CD4-positive, alpha-beta T cell treated with Interleukin-6 at 100 ng/mL for 8 hours (primary cell): ENCODE measurements around the gene TBC1D7.
"Not testable (repeated sequence)": the region's sequence is repeated elsewhere in the genome, so short reads cannot be mapped to it uniquely, and the experiment has no call there.

ENCODE experiments used
- DNase-seq: peaks from one replicate; pipeline ENCODE4 v3.0.0-alpha.2; 2020; ENCODE audit warnings: mixed read lengths, low spot score

Gene TBC1D7

GRCh38 chr6:13355999-13356785 lies 27.9 kb upstream of the TBC1D7 start:
- DNase-seq: peak; percentile 61

GRCh38 chr6:13355043-13355945 lies 27.0 kb upstream of the TBC1D7 start:
- DNase-seq: peak; percentile 24

GRCh38 chr6:13354331-13355042 lies 26.1 kb upstream of the TBC1D7 start:
- no peak for DNase-seq

GRCh38 chr6:13352165-13352564 lies 23.8 kb upstream of the TBC1D7 start:
- DNase-seq: no peak

DNA sequence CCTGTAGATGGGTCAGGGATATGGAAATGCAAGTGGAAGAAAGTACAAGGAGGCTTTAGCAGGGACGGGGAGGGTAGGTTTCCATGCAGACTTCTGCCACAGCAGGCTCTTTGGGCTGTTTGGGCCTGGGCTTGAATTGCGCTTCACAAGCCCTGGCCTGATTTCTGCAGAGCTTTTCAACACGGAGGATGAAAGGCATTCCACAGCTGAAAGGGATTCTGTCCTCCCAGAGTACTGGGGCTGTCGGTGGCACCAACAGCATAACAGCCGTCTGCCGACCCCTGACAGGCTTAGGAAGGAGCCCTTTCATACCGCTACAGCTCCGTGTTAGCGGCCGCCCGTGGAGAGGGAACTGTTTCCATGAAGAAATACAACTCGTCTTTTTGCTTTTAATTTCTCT lies 22.9 kb upstream of the TBC1D7 start:
- no peak for DNase-seq

DNA sequence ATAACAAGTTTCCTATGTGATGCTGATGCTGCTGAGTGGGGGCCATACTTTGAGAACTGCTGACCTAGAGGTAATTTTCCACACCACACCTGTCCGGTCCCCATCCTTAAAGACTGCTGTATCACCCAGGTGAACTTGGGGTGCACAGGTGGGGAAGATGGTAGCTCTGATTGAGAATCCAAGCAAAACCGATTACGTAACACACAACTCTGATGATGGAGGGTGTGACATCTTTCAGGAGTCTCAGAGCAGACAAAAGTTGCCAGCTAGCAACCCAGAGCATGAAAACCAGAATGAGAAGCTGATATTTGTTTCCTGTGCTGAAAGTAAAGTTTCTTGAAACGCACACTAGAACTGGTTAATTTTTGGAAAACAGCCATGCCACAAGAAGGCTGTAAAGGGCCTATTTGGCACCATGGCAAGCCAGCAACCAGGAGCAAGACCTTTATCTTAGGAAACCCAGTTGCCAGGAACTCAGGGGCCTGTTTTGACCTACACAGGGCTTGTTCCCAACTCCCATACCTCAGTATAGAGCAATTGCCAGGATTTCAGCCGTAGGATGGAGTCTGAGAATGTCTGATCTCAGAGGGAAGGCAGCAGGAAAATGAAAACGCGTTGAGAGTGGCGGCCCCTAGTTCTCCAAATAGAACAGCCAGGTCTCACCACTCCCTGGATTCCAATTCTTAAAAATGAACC lies 21.6 kb upstream of the TBC1D7 start:
- DNase-seq: no peak

DNA sequence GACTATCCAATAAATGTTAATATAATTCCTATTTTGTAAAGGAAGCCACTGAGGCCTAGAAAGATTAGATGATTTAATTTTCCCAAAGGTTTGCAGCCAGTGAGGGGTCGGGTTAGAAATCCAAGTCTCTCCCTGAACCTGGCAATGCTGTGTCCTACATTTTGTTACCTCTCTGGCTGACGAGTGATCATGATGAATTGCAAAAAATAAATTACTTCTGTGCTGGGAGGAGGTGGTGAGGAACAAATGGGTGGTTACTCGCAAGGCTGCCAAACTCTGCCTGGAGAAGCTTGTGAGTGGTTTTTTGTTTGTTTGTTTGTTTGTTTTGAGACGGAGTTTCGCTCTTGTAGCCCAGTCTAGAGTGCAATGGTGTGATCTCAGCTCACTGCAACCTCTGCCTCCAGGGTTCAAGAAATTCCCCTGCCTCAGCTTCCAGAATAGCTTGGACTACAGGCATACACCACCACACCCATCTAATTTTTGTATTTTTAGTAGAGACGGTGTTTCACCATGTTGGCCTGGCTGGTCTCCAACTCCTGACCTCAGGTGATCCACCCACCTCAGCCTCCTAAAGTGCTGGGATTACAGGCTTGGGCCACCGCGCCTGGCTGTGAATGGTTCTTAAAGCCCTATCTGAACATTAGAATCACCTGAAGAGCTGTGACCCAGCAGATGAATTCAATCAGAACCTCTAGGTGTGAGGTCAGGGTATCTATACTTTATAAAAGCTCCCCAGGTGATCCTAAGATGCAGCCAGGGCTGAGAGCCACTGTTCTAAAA lies 20.2 kb upstream of the TBC1D7 start:
- no peak for DNase-seq

GRCh38 chr6:13346245-13346644 lies 17.9 kb upstream of the TBC1D7 start:
- no peak for DNase-seq

DNA sequence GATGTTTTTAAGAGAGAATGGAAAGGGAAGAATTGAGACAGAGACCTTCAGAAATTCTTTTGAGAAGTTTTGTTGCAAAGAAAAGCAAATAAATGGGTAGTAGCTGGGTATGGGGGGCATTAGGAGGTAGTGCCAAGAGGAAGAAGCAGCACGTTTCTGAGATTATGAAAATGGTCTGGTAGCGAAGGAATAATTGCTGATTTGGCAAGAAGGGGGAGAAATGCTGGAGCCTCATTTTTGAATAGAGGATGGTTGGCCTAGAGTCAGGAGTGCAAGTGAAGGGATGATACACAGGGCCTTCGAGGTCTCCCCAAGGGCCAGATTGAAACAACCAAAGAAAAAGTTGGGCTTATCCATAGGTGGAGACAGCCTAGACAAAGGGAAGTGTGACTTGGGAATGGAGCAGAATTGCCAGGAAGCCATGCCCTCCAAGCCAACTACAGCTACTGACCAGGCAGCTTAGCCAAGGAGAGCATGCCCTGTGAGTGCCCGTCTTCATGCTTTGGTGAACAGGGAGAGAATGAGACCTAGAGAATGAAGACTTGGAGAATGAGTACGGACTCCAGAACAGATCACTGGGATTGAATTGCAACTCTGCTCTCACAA lies 14.2 kb upstream of the TBC1D7 start:
- no peak for DNase-seq

GRCh38 chr6:13339863-13340630 lies 11.7 kb upstream of the TBC1D7 start:
- no peak for DNase-seq

DNA sequence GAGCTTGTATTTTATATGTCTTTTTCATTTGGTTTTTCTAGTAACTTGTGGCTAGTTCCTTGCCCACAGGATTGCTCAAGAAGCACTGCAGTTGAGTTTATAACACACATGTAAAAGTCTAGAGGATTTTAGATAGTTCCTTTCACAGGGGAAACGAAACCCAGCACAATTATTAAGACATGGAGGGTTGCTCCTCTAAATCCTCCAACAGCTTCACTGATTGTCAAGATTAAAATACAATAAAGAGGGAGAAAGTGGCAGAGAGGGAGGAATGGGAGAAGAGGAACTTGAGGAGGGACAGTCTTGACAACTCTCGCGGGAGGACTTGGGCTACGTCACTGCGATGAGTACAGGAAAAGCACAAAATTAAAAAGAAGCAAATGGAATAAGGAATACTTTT lies 9.7 kb upstream of the TBC1D7 start:
- no peak for DNase-seq

GRCh38 chr6:13336553-13336952 lies 8.2 kb upstream of the TBC1D7 start:
- peak; percentile 62 for DNase-seq

GRCh38 chr6:13334953-13335352 lies 6.6 kb upstream of the TBC1D7 start:
- DNase-seq: no peak

- no peak for DNase-seq
Measured at GRCh38 chr6:13332349-13332706, 4.0 kb upstream of the TBC1D7 start.

DNA sequence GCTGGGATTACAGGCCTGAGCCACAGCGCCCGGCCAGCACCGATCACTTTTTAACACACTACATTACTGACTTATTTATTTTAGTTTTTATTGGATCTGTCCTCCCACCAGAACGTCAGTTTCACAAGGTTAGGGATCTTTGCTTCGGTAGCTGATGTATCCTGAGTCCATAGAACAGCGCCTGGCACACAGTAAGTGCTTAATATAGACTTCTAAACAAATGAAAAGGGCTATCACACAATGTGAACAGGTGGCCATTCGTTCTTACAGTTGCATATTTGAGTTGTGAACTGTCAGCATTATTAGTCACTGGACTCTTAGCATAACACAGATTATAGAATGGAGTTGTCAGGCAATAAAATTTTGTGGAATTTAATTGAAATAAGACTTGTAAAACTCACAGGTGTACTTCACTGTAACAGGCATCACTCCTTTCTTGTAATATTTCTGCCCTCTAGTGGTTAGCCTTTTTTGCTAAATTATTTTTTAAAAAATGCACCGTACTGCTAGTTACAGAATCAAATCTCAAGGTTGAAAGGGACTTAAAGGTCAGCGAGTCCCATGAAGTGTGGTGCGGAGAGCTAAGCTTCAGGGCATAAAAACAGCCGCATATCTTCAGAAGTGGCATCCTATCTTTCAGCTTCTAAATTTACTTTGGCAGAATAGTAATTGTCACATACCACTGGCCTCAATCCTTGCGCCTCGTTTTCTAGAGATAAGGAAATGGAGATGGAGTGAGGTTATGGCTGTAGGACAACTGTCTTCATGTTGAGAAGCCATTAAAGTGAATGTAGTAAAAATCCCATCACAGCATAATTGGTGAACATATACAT lies 3.4 kb upstream of the TBC1D7 start:
- DNase-seq: peak; percentile 21

GRCh38 chr6:13328875-13329183 lies 492 bp upstream of the TBC1D7 start:
- no peak for DNase-seq

- no peak for DNase-seq
Measured at GRCh38 chr6:13327691-13328075, 654 bp downstream of the TBC1D7 start.

- not testable (repeated sequence) for DNase-seq
Measured at GRCh38 chr6:13326031-13326586, 2.2 kb downstream of the TBC1D7 start.
